Measurements from ENCODE around the gene IFT88. TPM values are rescaled to one million over a fixed set of nuclear protein-coding genes. Genes with fewer than 3 reads are reported as not detected.

The IFT88 gene
- total RNA-seq, 1 experiment from 2014 or later = 19.4 TPM

DNA sequence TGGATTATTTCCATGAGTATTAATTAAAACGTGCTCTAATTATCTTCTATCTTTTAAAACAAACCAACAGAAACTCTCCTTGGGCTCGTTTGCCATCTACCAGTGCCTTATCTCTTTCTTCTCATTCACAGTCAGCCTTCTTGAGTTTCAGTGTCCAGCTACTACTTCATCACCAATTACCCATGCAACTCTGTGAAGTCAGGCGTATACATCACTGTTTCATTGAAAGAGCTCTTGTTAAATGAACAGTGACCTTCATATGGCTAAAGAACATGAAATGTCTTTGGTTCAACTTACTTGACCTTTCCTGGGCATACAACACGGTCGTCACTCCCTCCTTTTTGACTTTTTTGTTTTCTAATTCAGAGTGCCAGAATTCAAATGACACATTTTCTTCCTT, 5.2 kb upstream of the IFT88 start:
- ChIA-PET POLR2A (ENCODE audit: low non-redundant PET) (no interaction called here), CTCF (no interaction called here)
- Histone ChIP-seq H3K4me3 (ENCODE audit: low read depth, low read length, poor library complexity, severe bottlenecking) (no peak overlapping the region), H3K4me1 (ENCODE audit: insufficient read depth, low read length, poor library complexity, severe bottlenecking) (no peaks in the 10 kb centered on the region), H3K36me3 (ENCODE audit: insufficient read depth, low read length, poor library complexity, severe bottlenecking) (no peaks in the 10 kb centered on the region), H3K27me3 (replicated peaks; ENCODE audit: insufficient read depth, low read depth, low read length, poor library complexity) (no peaks in the 10 kb centered on the region), H3K27ac (ENCODE audit: low read depth, low read length, poor library complexity, severe bottlenecking) (no peak overlapping the region), H3K9me3 (ENCODE audit: low read depth, low read length, poor library complexity, severe bottlenecking) (peaks cover 10% of the 10 kb centered on the region)
- BruUV-seq (replicated peaks) = no TSS peak
- DNase-seq (ENCODE audit: low spot score) = no peak
- intact Hi-C loops (cut with micrococcal nuclease; ENCODE audit: unreplicated experiment) = no loop called here
- TF ChIP-seq CTCF (conservative IDR thresholded peaks at IDR 0.05; ENCODE audit: low read depth, low read length) = no peak
- TF ChIP-seq EZH2 (IDR thresholded peaks at IDR 0.05; ENCODE audit: borderline replicate concordance, low read depth, low read length, poor library complexity, severe bottlenecking) = no peak

DNA sequence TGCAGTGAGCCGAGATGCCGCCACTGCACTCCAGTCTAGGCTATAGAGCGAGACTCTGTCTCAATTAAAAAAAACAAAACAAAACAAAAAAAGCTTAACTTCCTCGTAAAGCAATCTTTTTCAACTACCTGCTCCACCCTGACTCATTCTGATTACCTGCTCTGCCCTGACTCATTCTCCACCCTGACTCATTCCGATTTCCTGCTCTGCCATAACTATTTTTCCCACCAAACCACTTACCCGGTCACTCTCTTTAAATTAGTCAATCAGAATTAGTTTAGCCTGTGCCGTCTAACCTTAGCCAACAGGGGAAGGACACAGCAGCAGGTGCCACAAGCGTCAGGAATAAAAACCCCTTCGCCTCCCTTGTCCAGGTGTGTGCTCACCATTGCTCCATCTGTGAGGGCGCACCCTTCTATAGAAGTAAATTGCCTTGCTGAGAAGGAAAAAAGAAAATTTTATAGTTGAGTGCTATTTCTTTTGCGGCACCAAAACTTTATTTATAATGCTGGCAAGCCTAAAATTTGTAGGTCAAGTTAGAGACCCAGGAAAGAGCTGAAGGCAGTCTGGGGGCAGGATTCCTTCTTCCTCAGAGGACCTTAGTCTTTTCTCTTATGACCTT, 1.7 kb upstream of the IFT88 start:
- Histone ChIP-seq H3K36me3 (ENCODE audit: insufficient read depth, low read length, poor library complexity, severe bottlenecking) (no peaks in the 10 kb centered on the region), H3K9me3 (ENCODE audit: low read depth, low read length, poor library complexity, severe bottlenecking) (peaks cover 10% of the 10 kb centered on the region), H3K4me3 (ENCODE audit: low read depth, low read length, poor library complexity, severe bottlenecking) (no peak overlapping the region), H3K27ac (ENCODE audit: low read depth, low read length, poor library complexity, severe bottlenecking) (no peak overlapping the region), H3K27me3 (replicated peaks; ENCODE audit: insufficient read depth, low read depth, low read length, poor library complexity) (no peaks in the 10 kb centered on the region), H3K4me1 (ENCODE audit: insufficient read depth, low read length, poor library complexity, severe bottlenecking) (peaks cover 8% of the 10 kb centered on the region)
- POLR2A ChIA-PET (ENCODE audit: low non-redundant PET) = interaction anchor here (0.6 kb wide), 1 partner anchor 77 kb away, joined by 3 read pairs; no protein-coding TSS in a partner anchor
- BruUV-seq (replicated peaks) = no TSS peak
- CTCF ChIA-PET = no interaction called here
- peak; percentile 14 for DNase-seq (ENCODE audit: low spot score)
- no peak for TF ChIP-seq EZH2 (IDR thresholded peaks at IDR 0.05; ENCODE audit: borderline replicate concordance, low read depth, low read length, poor library complexity, severe bottlenecking)
- TF ChIP-seq CTCF (conservative IDR thresholded peaks at IDR 0.05; ENCODE audit: low read depth, low read length) = no peak
- intact Hi-C loops (cut with micrococcal nuclease; ENCODE audit: unreplicated experiment) = loop anchor here (5.0 kb wide), 1 partner anchor 52 kb away; no protein-coding TSS in a partner anchor

DNA sequence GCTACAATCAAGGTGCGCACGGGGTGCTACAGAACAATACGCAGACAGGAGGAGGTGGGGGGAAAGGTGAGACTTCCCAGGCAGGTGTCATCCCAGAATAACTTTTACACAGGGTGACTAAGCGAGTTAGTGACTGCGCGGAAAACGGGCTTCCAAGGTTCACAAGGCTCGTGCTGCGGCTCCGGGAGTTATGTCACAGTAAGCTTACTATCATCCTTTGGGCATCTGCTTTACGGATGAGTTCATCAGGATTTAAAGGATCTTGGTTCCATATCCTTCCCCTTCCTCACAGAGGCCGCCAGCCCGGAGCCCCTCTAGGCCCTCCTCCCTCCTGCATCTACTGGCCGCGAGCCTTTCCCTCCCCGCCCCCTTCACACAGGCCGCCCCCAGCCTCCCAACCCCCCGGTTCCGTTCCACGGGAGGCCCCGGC, 474 bp upstream of the IFT88 start:
- ChIA-PET POLR2A (ENCODE audit: low non-redundant PET) (no interaction called here), CTCF (no interaction called here)
- no peak for TF ChIP-seq EZH2 (IDR thresholded peaks at IDR 0.05; ENCODE audit: borderline replicate concordance, low read depth, low read length, poor library complexity, severe bottlenecking)
- no peak for TF ChIP-seq CTCF (conservative IDR thresholded peaks at IDR 0.05; ENCODE audit: low read depth, low read length)
- Histone ChIP-seq H3K4me3 (ENCODE audit: low read depth, low read length, poor library complexity, severe bottlenecking) (peak overlapping the region; percentile 57), H3K27me3 (replicated peaks; ENCODE audit: insufficient read depth, low read depth, low read length, poor library complexity) (no peaks in the 10 kb centered on the region), H3K36me3 (ENCODE audit: insufficient read depth, low read length, poor library complexity, severe bottlenecking) (no peaks in the 10 kb centered on the region), H3K27ac (ENCODE audit: low read depth, low read length, poor library complexity, severe bottlenecking) (peak overlapping the region; percentile 83), H3K9me3 (ENCODE audit: low read depth, low read length, poor library complexity, severe bottlenecking) (peaks cover 10% of the 10 kb centered on the region), H3K4me1 (ENCODE audit: insufficient read depth, low read length, poor library complexity, severe bottlenecking) (peaks cover 8% of the 10 kb centered on the region)
- BruUV-seq (replicated peaks) = no TSS peak
- DNase-seq (ENCODE audit: low spot score) = no peak
- intact Hi-C loops (cut with micrococcal nuclease; ENCODE audit: unreplicated experiment) = loop anchor here (5.0 kb wide), 1 partner anchor 51 kb away; no protein-coding TSS in a partner anchor
